Activated CD4-positive, alpha-beta T cell treated with anti-CD3 and anti-CD28 coated beads, Interleukin-10, Interleukin-2, amounts not matched to agents 100 ng/mL and 50 ng/mL, durations not matched to agents 16 hours and 8 hours (primary cell): ENCODE data around the gene LRG1.

Experiments
- DNase-seq: peaks from one replicate; pipeline ENCODE4 v3.0.0-alpha.2; 2020

The LRG1 gene

DNA sequence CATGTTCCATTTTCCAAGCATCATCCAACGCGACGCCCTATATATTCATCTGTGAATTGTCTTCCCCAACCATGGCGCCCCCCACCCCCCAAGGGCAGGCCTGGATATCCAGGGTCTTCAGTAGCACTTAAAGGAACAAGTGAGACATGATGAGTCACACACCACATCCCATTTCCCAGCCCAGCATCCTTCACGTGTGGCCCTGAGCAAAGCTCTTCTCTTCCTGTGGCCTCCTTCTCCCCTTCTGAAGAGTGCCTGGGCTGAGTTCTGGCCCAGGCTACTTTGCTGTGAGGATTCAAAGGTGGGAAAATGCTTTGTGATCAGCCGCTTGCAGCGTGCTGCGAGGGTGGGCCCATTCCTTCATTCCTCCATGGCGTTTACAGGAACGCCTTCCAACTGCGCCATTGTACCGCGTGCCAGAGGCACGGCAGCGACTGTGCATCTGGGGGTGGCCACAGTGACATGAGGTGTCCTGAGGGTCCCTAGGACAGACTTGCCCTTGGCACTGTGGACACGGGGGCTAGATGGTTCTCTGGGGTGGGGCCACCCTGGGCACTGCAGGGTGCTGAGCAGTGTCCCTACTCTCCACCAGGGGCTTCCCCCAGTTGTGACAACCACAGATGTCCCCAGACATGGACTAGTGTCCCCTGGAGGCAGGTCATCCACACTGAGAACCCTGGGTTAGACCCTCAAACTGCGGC lies 33.2 kb downstream of the LRG1 start:
- DNase-seq: peak; percentile 22

DNA sequence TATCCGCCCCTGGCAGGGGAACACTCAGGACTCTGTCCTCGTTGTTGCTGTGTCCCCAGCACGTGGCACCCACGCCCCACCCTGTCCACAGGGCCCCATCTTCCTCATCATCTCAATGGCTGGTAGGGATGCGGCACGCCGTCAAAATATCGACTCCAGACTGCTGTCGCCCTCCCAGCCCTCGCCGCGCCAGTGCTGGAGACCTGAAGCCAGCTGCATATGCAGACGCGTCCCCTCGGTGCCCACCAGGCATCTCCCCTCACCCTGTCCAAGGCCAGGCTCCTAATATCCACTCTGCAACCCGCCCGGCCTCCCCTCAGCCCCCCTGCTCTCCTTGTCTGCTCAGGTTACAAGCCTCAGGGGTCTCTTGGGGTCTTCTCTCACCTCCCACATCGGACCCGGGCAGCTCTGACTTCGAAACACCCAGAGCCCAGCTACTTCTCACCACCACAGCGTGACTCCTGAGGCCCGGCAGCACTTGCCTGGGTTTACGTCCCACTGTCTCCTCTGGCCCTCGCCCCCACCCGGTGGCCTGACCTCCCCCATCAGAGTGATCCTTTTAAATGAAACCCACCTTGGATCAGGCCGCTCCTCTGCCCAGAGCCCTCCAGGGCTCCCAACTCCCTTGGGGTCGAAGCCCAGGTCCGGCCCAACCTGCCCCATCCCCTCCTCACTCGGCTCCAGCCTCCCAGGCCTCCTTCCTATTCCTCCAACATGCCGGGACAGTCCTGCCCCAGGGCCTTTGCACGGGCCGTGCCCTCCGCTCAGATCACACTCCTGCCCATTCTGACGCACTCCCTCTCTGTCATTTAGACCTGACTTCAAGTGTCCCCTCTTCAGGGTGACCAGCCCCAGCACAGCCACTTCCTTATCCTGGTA lies 34.0 kb downstream of the LRG1 start:
- DNase-seq: no peak

DNA sequence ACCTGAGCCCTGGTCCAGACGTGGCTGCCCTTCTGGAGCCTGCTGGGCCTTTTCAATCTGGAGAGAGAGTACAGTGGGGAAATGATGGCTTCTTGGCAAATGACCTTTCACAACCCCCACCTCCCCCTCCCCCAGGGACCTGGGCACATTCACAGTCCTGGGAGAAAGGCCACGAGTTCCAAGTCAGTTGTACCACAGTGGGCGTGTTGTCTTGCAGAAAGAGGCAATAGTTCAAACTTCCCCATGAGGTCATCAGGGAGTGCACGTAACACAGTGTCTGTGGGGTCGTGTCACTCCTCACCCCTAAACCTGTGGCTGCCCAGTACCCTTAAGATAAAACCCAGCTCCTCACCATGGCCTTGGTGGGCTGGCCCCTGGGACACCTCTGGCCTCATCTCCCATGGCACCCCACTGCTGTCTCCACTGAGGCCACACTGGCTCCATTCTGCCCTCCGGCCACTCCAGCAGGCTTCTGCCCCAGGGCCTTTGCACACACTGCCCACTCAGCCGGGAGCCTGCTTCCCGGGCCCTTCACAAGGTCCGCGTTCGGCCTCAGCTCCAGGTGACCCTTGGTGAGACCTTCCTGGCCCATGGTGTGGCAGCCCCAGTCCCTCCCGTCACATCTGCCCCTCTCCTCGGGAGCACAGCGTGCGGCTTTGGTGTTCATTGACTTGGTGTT lies 34.8 kb downstream of the LRG1 start:
- no peak for DNase-seq

DNA sequence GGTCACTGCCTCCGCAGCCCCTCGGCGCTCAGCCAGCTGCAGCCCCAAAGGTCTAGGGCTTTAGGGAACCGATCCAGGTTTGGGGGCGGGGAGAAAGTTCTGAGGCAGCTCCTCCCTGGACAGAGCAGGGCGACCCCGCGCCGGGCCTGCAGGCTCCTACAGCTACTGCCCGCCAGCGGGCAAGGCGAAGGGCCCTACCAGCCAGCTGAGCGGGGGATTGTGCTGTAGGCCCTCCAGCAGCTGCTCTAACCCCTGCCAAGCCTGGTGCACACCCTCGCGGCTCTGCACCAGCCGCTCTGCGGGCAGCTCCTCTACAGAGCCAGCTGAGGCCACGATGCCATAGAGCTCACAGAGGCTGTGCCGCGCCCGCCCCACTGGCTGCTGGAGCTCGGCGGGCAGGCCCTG lies 35.5 kb downstream of the LRG1 start:
- DNase-seq: no peak

DNA sequence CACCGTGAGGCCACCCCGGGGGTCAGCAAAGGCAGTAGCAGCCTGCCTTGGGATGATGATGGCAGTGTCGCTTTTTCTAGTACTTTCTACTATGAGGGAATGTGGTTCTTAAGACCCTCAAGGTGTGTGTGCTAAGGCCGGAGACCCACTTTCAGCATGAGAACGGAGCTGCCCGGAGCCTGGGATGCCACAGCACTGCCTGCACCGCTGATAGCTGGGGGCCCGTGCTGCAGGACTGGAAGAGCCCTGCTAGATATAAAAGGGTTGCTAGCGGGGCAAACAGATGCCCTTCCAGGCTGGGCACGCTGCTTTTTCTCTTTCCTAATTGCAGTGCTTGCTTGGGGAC lies 36.0 kb downstream of the LRG1 start:
- no peak for DNase-seq

DNA sequence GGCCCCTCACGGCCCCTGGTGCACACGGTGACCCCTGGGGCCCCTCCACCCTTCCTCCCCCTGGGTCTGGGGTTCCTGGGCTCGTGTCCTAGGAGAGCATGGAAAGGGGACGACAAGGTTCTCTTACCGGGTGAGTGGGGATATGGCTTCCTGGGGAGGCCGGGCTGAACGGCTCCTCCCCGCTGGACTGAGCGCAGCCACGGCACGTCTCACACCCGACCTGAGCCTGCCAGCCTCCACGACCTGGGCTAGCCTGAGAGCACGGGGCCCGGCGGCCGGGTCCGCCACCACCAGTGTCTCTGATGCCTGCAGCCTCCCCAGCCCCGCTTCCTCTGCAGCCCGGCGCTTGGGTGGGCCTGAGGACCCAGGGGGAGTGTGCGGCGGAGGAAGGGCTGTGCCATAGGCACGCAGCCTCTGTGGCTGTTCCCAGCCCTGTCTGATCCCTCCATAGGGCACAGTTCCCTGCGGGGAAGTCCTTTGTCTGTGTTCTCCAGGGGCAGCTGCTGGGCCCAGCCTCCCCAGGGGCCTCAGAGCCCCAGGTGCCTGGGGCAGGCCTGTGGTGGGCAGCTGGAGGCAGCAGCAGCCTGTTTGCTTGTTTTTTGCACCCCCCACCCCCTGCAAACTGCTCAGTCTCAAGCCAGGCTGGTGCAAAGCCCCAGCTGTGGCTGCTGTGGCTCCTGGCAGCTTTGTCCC lies 36.6 kb downstream of the LRG1 start:
- DNase-seq: no peak

DNA sequence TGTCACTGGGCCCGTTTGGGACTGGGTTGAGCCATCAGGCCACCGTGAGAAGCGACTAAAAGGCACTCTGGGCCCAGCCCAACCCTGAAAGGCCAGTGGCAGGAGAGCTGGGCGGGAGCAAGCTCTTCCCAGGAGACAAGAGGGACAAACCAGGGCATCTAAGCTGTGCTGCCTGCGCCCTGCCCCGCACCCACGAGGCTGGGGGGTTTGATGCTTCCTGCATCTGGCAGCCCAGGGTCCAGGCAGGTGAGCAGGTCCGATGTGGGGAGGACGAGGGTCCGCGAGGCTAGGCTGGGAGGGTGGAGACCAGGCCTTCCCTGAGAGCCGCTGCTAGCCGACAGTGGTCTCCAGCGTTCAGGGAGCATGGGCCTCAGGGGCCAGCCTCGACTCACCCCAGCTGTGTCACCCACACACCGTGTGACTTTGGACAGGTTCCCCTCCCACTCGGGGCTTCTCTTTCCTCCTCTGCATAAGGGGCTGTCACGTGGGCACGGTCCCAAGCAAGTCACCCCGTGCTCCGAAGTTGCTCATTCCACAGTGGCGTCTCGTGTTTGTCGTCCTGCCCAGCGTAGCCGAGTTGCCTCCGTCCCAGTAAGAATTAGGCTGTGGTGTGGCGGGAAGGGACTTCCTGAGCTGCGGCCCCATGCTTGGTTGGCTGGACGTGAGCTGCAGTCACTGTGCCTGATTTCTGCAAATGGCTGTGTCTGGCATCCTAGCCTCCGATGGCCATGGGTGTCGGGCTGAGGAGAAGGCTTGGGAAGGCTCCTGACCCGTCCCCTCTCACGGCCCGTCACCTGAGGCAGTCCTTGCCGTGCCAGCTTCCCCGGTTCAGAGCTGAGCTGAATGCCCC lies 37.3 kb downstream of the LRG1 start:
- DNase-seq: no peak

DNA sequence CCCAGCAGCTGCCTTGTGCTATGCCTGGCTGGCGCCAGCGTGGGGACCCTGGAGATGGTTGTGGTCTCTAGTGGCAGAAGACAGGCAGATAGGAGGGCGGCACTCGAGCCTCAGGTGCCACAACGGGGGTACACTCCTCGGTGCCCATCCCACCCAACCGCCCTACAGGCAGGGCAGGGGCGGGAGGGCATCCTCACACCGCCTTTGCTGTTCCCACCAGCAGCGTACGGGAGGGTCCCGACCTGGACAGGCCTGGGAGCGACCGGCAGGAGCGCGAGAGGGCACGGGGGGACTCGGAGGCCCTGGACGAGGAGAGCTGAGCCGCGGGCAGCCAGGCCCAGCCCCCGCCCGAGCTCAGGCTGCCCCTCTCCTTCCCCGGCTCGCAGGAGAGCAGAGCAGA lies 38.1 kb downstream of the LRG1 start:
- DNase-seq: no peak

DNA sequence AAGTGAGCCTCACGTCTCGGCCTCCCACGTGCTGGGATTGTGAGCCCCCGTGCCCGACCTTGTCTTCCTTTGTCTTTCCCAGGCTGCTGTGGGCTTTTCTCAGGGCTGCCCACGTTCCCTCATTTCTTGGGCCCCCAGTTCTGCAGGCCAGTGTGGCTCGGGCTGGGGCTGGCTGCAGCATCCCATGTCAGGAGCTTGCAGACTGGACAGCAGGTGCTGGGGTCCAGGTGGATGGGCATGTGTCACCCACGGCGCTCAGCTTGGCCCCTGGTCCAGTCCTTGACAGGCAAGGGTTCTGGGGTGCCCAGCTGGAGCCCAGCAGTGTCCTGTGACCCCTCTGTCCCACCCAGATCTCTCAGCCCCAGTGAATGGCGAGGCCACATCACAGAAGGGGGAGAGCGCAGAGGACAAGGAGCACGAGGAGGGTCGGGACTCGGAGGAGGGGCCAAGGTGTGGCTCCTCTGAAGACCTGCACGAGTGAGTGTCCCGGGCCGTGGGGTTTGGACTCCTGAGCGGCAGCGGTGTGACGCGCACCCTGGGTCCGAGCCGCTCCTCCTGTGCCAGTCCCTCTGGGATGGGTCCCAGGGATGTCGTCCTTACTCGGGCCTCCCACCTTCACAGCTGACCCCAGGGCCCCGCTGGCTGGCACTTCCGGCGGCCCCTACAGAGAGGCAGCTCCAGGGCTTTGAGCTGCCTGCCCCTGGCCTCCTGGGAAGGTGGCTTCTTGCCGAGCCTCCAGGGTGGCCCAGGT lies 38.8 kb downstream of the LRG1 start:
- DNase-seq: no peak

DNA sequence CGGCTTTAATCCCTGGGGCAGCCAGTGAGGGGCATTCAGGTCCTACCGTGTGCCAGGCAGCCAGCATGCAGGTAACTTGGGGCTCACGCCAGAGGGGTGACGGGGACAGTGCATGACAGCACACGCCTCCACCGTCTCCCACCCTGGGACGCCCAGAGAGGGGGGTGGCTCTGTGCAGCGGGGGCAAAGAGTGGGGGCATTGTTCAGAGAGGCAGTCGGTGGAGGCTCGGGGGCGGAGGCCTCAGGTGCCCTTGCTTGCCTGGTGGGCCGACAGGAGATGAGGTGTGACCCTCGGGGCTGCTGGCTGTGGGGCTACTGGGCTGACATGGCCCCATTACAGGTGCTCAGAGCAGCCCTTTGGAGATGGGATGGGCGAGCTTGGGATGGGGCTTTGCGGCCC lies 40.0 kb downstream of the LRG1 start:
- no peak for DNase-seq

DNA sequence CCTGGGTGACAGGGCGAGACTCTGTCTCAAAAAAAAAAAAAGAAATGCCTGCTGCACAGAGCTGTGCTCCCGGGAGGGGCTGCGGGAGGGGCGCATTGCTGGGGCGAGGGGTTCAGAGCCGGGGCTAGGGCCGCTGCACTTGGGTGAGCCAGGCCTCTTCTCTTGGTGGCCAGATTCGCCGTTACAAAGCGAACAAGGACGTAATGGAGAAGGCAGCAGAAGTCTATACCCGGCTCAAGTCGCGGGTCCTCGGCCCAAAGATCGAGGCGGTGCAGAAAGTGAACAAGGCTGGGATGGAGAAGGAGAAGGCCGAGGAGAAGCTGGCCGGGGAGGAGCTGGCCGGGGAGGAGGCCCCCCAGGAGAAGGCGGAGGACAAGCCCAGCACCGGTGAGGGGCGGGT lies 40.5 kb downstream of the LRG1 start:
- no peak for DNase-seq

DNA sequence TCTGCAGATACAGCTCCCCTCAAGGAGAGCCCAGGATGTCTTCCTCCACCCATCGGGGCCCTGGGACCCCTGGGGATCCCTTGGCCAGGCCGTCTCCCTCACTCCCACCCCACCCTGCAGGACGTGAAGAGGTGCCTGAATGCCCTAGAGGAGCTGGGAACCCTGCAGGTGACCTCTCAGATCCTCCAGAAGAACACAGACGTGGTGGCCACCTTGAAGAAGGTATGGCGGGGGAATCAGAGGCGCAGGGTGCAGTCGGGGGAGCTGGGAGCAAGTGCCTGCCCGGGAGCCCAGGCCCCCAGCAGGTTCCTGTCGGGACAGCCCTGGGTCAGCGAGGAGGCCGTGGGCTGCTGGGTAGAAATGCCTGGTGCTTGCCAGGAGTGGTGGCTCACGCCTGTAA lies 41.1 kb downstream of the LRG1 start:
- DNase-seq: no peak

DNA sequence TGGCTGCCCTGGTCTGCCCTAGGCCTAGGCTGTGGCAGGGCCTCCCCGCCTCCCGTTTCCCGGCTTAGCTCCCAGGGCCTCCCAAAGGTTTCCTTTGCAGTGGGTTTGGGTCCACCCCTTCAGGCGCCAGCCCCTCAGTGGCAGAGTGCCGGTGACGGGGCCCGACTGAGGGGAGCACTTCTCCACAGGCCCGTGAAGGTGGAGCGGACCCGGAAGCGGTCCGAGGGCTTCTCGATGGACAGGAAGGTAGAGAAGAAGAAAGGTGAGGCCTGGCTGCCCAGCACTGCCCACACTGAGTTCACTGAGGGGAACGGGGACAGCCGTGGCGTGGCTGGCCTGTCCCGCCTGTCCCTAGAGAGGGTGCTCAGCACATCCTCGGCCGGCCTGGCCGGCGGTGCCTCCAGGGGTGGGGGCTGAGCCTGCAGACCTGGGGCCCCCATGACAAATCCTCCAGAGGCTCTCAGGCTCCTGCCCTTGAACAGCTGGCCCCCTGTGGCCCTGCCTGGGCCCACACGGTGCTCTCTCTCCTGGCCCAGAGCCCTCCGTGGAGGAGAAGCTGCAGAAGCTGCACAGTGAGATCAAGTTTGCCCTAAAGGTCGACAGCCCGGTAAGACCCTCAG lies 42.0 kb downstream of the LRG1 start:
- no peak for DNase-seq

DNA sequence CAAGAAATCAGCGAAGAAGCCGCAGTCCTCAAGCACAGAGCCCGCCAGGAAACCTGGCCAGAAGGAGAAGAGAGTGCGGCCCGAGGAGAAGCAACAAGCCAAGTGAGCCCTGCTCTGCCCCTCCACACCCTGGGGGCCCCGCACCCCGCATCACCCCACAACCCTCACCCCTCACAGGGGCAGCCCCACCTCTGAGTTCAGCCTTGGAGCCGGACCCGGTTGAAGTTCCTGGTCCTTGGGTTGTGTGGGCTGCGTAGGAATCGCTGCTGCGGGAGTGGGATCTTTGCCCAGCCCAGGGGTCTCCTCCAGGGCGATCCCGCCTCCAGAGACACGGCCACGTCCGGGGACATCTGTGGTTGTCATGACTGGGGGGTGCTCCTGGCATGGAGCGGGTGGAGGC lies 43.5 kb downstream of the LRG1 start:
- no peak for DNase-seq

DNA sequence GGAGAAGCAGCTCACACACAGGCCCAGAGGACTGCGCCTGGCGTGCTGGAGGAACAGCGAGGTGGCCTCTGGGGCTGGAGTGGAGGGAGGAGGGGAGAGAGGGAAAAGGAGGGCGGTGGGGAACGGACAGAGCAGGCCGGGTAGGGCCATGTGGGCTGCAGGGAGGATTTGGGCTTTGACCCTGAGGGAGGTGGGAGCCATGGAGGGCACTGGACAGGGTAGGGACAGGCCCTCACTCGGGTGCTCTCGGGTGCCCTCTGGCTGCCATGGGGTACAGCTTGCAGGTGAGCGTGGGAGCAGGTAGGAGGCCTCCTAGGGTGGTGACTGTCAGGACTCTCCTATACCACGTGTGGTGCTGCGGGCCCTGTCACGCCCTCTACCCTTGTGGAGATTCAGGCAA lies 44.4 kb downstream of the LRG1 start:
- DNase-seq: no peak

DNA sequence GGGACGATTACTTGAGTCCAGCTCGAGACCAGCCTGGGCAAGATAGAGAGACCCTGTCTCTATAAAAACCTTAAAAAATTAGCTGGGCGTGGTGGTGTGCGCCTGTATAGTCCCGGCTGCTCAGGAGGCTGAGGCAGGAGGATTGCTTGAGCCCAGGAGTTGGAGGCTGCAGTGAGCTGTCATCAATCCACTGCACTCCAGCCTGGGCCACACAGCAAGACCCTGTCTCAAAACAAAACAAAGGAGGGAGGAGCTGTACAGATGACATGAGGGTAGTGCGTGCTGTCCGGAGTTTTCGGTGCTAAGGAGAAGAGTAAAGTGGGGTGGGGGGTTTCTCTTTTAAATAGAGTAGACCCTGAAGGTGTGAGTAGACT lies 45.2 kb downstream of the LRG1 start:
- DNase-seq: no peak

DNA sequence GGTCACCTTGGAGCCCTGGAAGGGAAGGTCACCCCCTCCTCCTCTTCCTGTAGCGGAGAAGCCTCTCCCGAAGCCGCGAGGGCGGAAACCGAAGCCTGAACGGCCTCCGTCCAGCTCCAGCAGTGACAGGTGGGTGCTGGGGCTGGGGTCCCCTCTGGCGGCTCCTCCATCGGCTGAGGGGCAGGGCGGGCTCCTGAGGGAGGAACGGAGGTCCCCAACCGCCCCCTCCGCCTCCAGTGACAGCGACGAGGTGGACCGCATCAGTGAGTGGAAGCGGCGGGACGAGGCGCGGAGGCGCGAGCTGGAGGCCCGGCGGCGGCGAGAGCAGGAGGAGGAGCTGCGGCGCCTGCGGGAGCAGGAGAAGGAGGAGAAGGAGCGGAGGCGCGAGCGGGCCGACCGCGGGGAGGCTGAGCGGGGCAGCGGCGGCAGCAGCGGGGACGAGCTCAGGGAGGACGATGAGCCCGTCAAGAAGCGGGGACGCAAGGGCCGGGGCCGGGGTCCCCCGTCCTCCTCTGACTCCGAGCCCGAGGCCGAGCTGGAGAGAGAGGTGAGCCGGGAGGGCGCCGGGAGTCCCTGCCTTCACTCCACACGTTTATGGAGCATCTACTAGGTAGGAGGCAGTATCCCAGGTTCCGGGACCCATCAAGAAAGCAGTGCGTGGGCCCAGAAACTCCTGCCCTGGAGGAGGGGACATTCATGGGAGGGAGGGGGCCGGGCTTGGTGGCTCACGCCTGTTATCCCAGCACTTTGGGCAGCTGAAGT lies 45.7 kb downstream of the LRG1 start:
- no peak for DNase-seq

DNA sequence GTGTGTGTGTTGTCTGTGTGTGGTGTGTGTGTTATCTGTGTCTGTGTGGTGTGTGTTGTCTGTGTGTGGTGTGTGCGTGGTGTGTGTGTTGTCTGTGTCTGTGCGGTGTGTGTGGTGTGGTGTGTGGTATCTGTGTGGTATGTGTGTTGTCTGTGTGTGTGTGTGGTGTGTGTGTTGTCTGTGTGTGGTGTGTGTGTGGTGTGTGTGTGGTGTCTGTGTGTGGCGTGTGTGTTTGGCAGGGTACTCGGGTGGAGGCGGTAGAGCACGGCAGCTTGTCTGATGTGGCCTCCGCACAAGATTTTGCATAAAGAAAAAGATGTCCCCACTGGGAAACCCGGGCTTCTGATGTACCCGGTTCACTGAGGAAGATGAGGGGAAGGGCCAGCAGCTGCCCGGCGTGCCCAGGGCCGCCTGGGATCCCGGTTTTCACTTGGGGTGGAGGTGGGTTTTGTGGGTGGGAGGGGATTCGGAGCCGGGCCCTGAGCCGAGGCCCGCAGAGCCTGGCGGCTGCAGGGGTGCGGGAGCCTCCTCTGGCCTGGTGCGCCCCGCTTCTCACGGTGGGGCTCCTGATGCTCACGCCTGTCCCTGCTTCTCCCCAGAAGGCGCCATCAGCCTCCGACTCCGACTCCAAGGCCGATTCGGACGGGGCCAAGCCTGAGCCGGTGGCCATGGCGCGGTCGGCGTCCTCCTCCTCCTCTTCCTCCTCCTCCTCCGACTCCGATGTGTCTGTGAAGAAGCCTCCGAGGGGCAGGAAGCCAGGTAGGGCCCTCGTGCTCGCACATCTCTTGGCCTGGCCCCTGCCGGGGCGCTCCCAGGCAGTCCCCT lies 46.5 kb downstream of the LRG1 start:
- no peak for DNase-seq

DNA sequence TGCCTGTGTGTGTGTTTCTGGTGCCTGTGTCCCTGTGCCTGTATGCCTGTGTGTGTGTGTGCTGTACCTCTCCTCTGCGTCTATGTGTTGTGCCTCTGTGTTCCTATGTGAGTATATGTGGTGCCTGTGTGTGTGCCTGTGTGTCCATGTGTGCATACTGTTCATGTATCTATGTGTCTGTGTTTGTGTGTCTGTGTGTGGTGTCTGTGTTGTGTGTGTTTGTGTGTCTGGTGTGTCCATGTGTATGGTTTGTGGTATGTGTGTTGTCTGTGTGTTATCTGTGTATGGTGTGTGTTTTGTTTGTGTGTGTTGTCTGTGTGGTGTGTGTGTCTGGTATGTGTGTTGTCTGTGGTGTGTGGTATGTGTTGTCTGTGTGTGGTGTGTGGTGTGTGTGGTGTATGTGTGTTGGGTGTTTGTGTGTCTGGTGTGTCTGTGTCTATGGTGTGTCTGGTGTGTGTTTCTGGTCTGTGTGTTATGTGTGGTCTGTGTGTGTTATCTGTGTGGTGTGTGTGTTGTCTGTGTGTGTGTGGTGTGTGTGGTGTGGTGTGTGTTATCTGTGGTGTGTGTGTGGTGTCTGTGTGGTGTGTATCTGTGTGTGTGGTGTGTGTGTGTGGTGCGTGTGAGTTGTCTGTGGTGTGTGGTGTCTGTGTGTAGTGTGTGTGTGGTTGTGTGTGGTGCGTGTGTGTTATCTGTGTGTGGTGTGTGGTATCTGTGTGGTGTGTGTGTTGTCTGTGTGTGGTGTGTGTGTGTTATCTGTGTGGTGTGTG lies 47.3 kb downstream of the LRG1 start:
- no peak for DNase-seq
